HEK293 (cell line): ENCODE data around the gene CD96.

ENCODE experiments used
- CTCF ChIA-PET: fragments of 350-600 bp; formaldehyde crosslinking; extraction: SDS; loops from one replicate; lab custom pipeline; 2021; ENCODE audit warnings: antibody characterized with exemption; lab: Yijun Ruan, JAX
- POLR2A ChIA-PET: fragments of 300-600 bp; formaldehyde crosslinking; extraction: SDS; loops from one replicate; lab custom pipeline; 2020; ENCODE audit warnings: antibody characterized with exemption, inconsistent platforms; lab: Yijun Ruan, JAX
- H3K27ac ChIP-seq: fragments of 200-500 bp; sonication (Bioruptor generic); 2 replicates; pipeline ENCODE4 v1.5.1; 2014; ENCODE audit warnings: low read depth, low read length, control low read depth, inconsistent platforms; ENCODE audit errors: extremely low read depth
- H3K36me3 ChIP-seq, 2 experiments: fragments of 200-500 bp in 1 of 2; sonication (Bioruptor generic) in 1 of 2; 1 replicate in 1 of 2; 2 replicates in 1 of 2; pipeline ENCODE4 v1.5.1; 2014 to 2017; ENCODE audit warnings: inconsistent platforms in 2 of 2, low read length in 2 of 2; ENCODE audit not compliant: control insufficient read depth in 2 of 2, insufficient read depth in 1 of 2
- H3K4me1 ChIP-seq: fragments of 200-500 bp; sonication (Bioruptor generic); 2 replicates; pipeline ENCODE4 v1.5.1; 2014; ENCODE audit warnings: mild to moderate bottlenecking, low read length, inconsistent platforms; ENCODE audit not compliant: control insufficient read depth, insufficient read depth
- H3K4me3 ChIP-seq: 2 replicates; pipeline ENCODE4 v1.5.1; 2011; ENCODE audit warnings: low read depth, mild to moderate bottlenecking, control low read depth, low read length, moderate library complexity
- H3K9me3 ChIP-seq: fragments of 200-500 bp; sonication (Bioruptor generic); 2 replicates; pipeline ENCODE4 v1.5.1; 2014; ENCODE audit warnings: low read depth, low read length, inconsistent platforms; ENCODE audit not compliant: control insufficient read depth, insufficient read depth
- HIC1 ChIP-seq: fragments of 450-650 bp; formaldehyde crosslinking; IDR thresholded peaks from 2 replicates; pipeline ENCODE4 v1.5.1; 2016; ENCODE audit warnings: missing biosample characterization, missing genetic modification characterization
- PBX3 ChIP-seq: sonication (generic); formaldehyde crosslinking; IDR thresholded peaks from 2 replicates; pipeline ENCODE4 v1.8.1; 2022; ENCODE audit warnings: mild to moderate bottlenecking, moderate library complexity, missing genetic modification reagents
- PRDM6 ChIP-seq: fragments of 450-650 bp; formaldehyde crosslinking; IDR thresholded peaks from 2 replicates; pipeline ENCODE4 v1.5.1; 2017; ENCODE audit warnings: missing biosample characterization, missing genetic modification characterization
- SP7 ChIP-seq: fragments of 450-650 bp; formaldehyde crosslinking; IDR thresholded peaks from 2 replicates; pipeline ENCODE4 v1.5.1; 2016; ENCODE audit warnings: missing biosample characterization, missing genetic modification characterization
- WT1 ChIP-seq: fragments of 450-650 bp; formaldehyde crosslinking; IDR thresholded peaks from 2 replicates; pipeline ENCODE4 v1.5.1; 2016; ENCODE audit warnings: missing biosample characterization, missing genetic modification characterization
- ZBTB10 ChIP-seq: fragments of 450-650 bp; formaldehyde crosslinking; IDR thresholded peaks from 2 replicates; pipeline ENCODE4 v1.5.1; 2016; ENCODE audit warnings: missing biosample characterization, missing genetic modification characterization
- ZBTB7A ChIP-seq: fragments of 450-650 bp; formaldehyde crosslinking; IDR thresholded peaks from 2 replicates; pipeline ENCODE4 v1.5.1; 2016; ENCODE audit warnings: low read depth, missing biosample characterization, missing genetic modification characterization
- ZFHX2 ChIP-seq: fragments of 450-650 bp; formaldehyde crosslinking; conservative IDR thresholded peaks from 2 replicates; pipeline ENCODE4 v1.5.1; 2016; ENCODE audit warnings: missing biosample characterization, missing genetic modification characterization
- ZNF146 ChIP-seq: fragments of 450-650 bp; formaldehyde crosslinking; IDR thresholded peaks from 2 replicates; pipeline ENCODE4 v1.5.1; 2016; ENCODE audit warnings: missing biosample characterization, missing genetic modification characterization
- ZNF221 ChIP-seq: fragments of 450-650 bp; formaldehyde crosslinking; IDR thresholded peaks from 2 replicates; pipeline ENCODE4 v1.5.1; 2017; ENCODE audit warnings: missing biosample characterization, missing genetic modification characterization, borderline replicate concordance
- ZNF266 ChIP-seq: fragments of 450-650 bp; formaldehyde crosslinking; IDR thresholded peaks from 2 replicates; pipeline ENCODE4 v1.5.1; 2016; ENCODE audit warnings: missing biosample characterization, missing genetic modification characterization, low read depth
- ZNF280C ChIP-seq: fragments of 450-650 bp; formaldehyde crosslinking; IDR thresholded peaks from 2 replicates; pipeline ENCODE4 v1.5.1; 2016; ENCODE audit warnings: missing biosample characterization, missing genetic modification characterization
- ZNF423 ChIP-seq: fragments of 450-650 bp; formaldehyde crosslinking; IDR thresholded peaks from 2 replicates; pipeline ENCODE4 v1.5.1; 2016; ENCODE audit warnings: missing biosample characterization, missing genetic modification characterization
- ZNF514 ChIP-seq: fragments of 450-650 bp; formaldehyde crosslinking; IDR thresholded peaks from 2 replicates; pipeline ENCODE4 v1.5.1; 2016; ENCODE audit warnings: missing biosample characterization, missing genetic modification characterization
- ZNF76 ChIP-seq: fragments of 450-650 bp; formaldehyde crosslinking; IDR thresholded peaks from 2 replicates; pipeline ENCODE4; 2016; ENCODE audit warnings: low read depth, missing biosample characterization, missing genetic modification characterization, borderline replicate concordance

CD96 gene

GRCh38 chr3:111695636-111696117, 153.7 kb downstream of the CD96 start:
- no peaks in the 10 kb centered on the region for H3K9me3 ChIP-seq
- H3K27ac ChIP-seq, result no peak overlapping the region
- ChIA-PET POLR2A (interaction anchor here (1.0 kb wide), 1 partner anchor 19 kb away, joined by 3 read pairs; no protein-coding TSS in a partner anchor), CTCF (interaction anchor here (1.6 to 2.9 kb wide), 2 partner anchors 21 to 26 kb away, joined by 6 to 23 read pairs; no protein-coding TSS in a partner anchor)
- no peak overlapping the region for H3K4me3 ChIP-seq
- H3K36me3 ChIP-seq, result no peaks in the 10 kb centered on the region
- TF ChIP-seq ZBTB10, result no peak
- no peak for TF ChIP-seq HIC1
- TF ChIP-seq SP7 (tag by site-specific recombination), result peak; percentile 36; the same call in 1 of the 2 replicates
- TF ChIP-seq ZNF221 (tag by site-specific recombination), result no peak
- TF ChIP-seq ZNF266 (tag by site-specific recombination), result no peak
- TF ChIP-seq ZNF280C (tag by site-specific recombination), result no peak
- no peak for TF ChIP-seq WT1 (tag by site-specific recombination)
- peak; percentile 23; the same call in 1 of the 2 replicates for TF ChIP-seq PRDM6 (tag by site-specific recombination)
- H3K4me1 ChIP-seq, result peaks cover 27% of the 10 kb centered on the region

GRCh38 chr3:111700054-111700453, 158.1 kb downstream of the CD96 start:
- H3K4me1 ChIP-seq, result peaks cover 18% of the 10 kb centered on the region
- H3K36me3 ChIP-seq, result no peaks in the 10 kb centered on the region
- H3K27ac ChIP-seq, result no peak overlapping the region
- H3K4me3 ChIP-seq, result no peak overlapping the region
- no peak for TF ChIP-seq ZNF76 (tag by site-specific recombination)
- TF ChIP-seq ZNF423 (tag by site-specific recombination), result no peak
- no peak for TF ChIP-seq ZBTB7A (tag by site-specific recombination)
- no peak for TF ChIP-seq PBX3 (CRISPR knock-in tag)
- TF ChIP-seq ZNF146 (tag by site-specific recombination), result no peak
- TF ChIP-seq ZFHX2 (tag by site-specific recombination), result no peak
- no peak for TF ChIP-seq ZNF514
- no peaks in the 10 kb centered on the region for H3K9me3 ChIP-seq
- POLR2A ChIA-PET, result no interaction called here
- CTCF ChIA-PET, result interaction anchor here (0.6 to 2.5 kb wide), 2 partner anchors 9 to 212 kb away, joined by 3 to 15 read pairs; no protein-coding TSS in a partner anchor
